SK-N-SH (cell line): ENCODE data around the gene PSD. TPM values are rescaled to one million over a fixed set of nuclear protein-coding genes. Genes with fewer than 3 reads are reported as not detected.

Source experiments
- CTCF ChIA-PET: fragments of 300-600, 350-600 bp; formaldehyde crosslinking; extraction: SDS; loops from one replicate; lab custom pipeline; 2021; lab: Yijun Ruan, JAX
- POLR2A ChIA-PET: fragments of 350-600 bp; sonication (Branson Sonifier 250); formaldehyde crosslinking; extraction: SDS; loops from one replicate; lab custom pipeline; 2020; ENCODE audit warnings: antibody characterized with exemption, inconsistent platforms; lab: Yijun Ruan, JAX
- DNase-seq: peaks from one replicate; pipeline ENCODE4 v3.0.0; 2012
- H2AFZ ChIP-seq: fragments of 200-600 bp; sonication (generic); 2 replicates; pipeline ENCODE4 v1.8.1; 2016; ENCODE audit warnings: antibody characterized with exemption, mild to moderate bottlenecking, low read depth
- H3F3A ChIP-seq: fragments of 200-600 bp; sonication (generic); replicated peaks from 2 replicates; pipeline ENCODE3; 2016; ENCODE audit warnings: antibody characterized with exemption, mild to moderate bottlenecking; ENCODE audit not compliant: insufficient read depth
- H3K27ac ChIP-seq, 2 experiments: fragments of 200-500 bp in 1 of 2; fragments of 200-600 bp in 1 of 2; sonication (Bioruptor generic) in 1 of 2; sonication (generic), shearing (Covaris generic) in 1 of 2; 2 replicates each; pipeline versions ENCODE4 v1.5.1 to v1.6.1; 2014 to 2016; ENCODE audit warnings: low read depth in 2 of 2, inconsistent platforms in 1 of 2, low read length in 1 of 2, mild to moderate bottlenecking in 1 of 2, mixed read lengths in 1 of 2
- H3K27me3 ChIP-seq: fragments of 200-600 bp; sonication (generic), shearing (Covaris generic); 2 replicates; pipeline ENCODE4 v1.6.1; 2016; ENCODE audit warnings: mixed run types; ENCODE audit not compliant: insufficient read depth
- H3K36me3 ChIP-seq, 2 experiments: fragments of 200-500 bp in 1 of 2; fragments of 200-600 bp in 1 of 2; sonication (Bioruptor generic) in 1 of 2; sonication (generic) in 1 of 2; replicated peaks in 1 of 2; 2 replicates each; pipeline versions ENCODE3 to v1.5.1; 2014 to 2016; ENCODE audit warnings: low read length in 1 of 2, mild to moderate bottlenecking in 1 of 2; ENCODE audit not compliant: insufficient read depth in 2 of 2, control insufficient read depth in 1 of 2
- H3K4me1 ChIP-seq, 2 experiments: fragments of 200-500 bp in 1 of 2; fragments of 200-600 bp in 1 of 2; sonication (Bioruptor generic) in 1 of 2; sonication (generic), shearing (Covaris generic) in 1 of 2; 2 replicates each; pipeline versions ENCODE4 v1.5.1 to v1.6.1; 2014 to 2016; ENCODE audit warnings: low read depth in 1 of 2, low read length in 1 of 2, mixed run types in 1 of 2; ENCODE audit not compliant: insufficient read depth in 2 of 2, control insufficient read depth in 1 of 2
- H3K4me2 ChIP-seq: fragments of 200-600 bp; sonication (generic), shearing (Covaris generic); 2 replicates; pipeline ENCODE4 v1.6.1; 2017; ENCODE audit warnings: mixed run types
- H3K4me3 ChIP-seq, 2 experiments: fragments of 200-500 bp in 1 of 2; fragments of 200-600 bp in 1 of 2; sonication (Bioruptor generic) in 1 of 2; sonication (generic), shearing (Covaris generic) in 1 of 2; 2 replicates each; pipeline versions ENCODE4 v1.5.1 to v1.8.1; 2014 to 2016; ENCODE audit warnings: low read depth in 2 of 2, inconsistent platforms in 1 of 2, low read length in 1 of 2, mild to moderate bottlenecking in 1 of 2, mixed read lengths in 1 of 2, moderate library complexity in 1 of 2
- H3K79me2 ChIP-seq: fragments of 200-600 bp; sonication (generic); 2 replicates; pipeline ENCODE4 v1.8.1; 2017; ENCODE audit warnings: mild to moderate bottlenecking; ENCODE audit not compliant: insufficient read depth
- H3K9ac ChIP-seq: fragments of 200-600 bp; sonication (generic); 2 replicates; pipeline ENCODE4 v1.6.1; 2017; ENCODE audit warnings: mixed run types
- H3K9me2 ChIP-seq: fragments of 200-600 bp; sonication (generic); 2 replicates; pipeline ENCODE4 v1.6.1; 2017; ENCODE audit warnings: mixed run types
- H3K9me3 ChIP-seq: fragments of 200-600 bp; sonication (generic); 2 replicates; pipeline ENCODE4 v1.6.1; 2017; ENCODE audit warnings: mixed run types, mild to moderate bottlenecking, moderate library complexity
- H4K20me1 ChIP-seq: fragments of 200-600 bp; sonication (generic); 2 replicates; pipeline ENCODE4 v1.6.1; 2017; ENCODE audit warnings: mild to moderate bottlenecking, mixed run types; ENCODE audit not compliant: insufficient read depth
- EP300 ChIP-seq, 2 experiments: IDR thresholded peaks; 2 replicates each; pipeline versions ENCODE4 v1.4.0 to v1.6.1; 2012; ENCODE audit warnings: borderline replicate concordance in 1 of 2, low read depth in 1 of 2, low read length in 1 of 2
- EZH2phosphoT487 ChIP-seq: fragments of 200-600 bp; sonication (generic); IDR thresholded peaks from 2 replicates; pipeline ENCODE4 v1.6.1; 2017; ENCODE audit warnings: low read depth, mixed run types, mild to moderate bottlenecking, antibody characterized with exemption, moderate library complexity, borderline replicate concordance
- FOSL2 ChIP-seq: IDR thresholded peaks from 2 replicates; pipeline ENCODE4 v1.4.0; 2012; ENCODE audit warnings: low read depth, mild to moderate bottlenecking, moderate library complexity, borderline replicate concordance
- FOXM1 ChIP-seq: IDR thresholded peaks from 2 replicates; pipeline ENCODE4 v1.4.0; 2012; ENCODE audit warnings: low read depth, mild to moderate bottlenecking
- GABPA ChIP-seq: IDR thresholded peaks from 2 replicates; pipeline ENCODE4 v1.4.0; 2012; ENCODE audit warnings: low read depth, mild to moderate bottlenecking
- GATA2 ChIP-seq: sonication (generic); formaldehyde crosslinking; IDR thresholded peaks from 2 replicates; pipeline ENCODE4 v1.5.0; 2020; ENCODE audit warnings: mild to moderate bottlenecking, missing genetic modification reagents
- MEF2A ChIP-seq: IDR thresholded peaks from 2 replicates; pipeline ENCODE4 v1.4.0; 2012; ENCODE audit warnings: low read depth, borderline replicate concordance
- NFIC ChIP-seq: IDR thresholded peaks from 2 replicates; pipeline ENCODE4 v1.4.0; 2012; ENCODE audit warnings: borderline replicate concordance
- NRF1 ChIP-seq: IDR thresholded peaks from 2 replicates; pipeline ENCODE4 v1.6.1; 2012; ENCODE audit warnings: low read depth, mild to moderate bottlenecking, low read length
- POLR2AphosphoS5 ChIP-seq: IDR thresholded peaks from 2 replicates; pipeline ENCODE4 v1.6.1; 2012; ENCODE audit warnings: low read depth, low read length
- TAF1 ChIP-seq: IDR thresholded peaks from 2 replicates; pipeline ENCODE4 v1.6.1; 2012; ENCODE audit warnings: low read depth, mild to moderate bottlenecking, low read length, moderate library complexity, borderline replicate concordance
- TCF12 ChIP-seq: IDR thresholded peaks from 2 replicates; pipeline ENCODE4 v1.4.0; 2012
- TEAD4 ChIP-seq: IDR thresholded peaks from 2 replicates; pipeline ENCODE4 v1.4.0; 2012; ENCODE audit warnings: mild to moderate bottlenecking, borderline replicate concordance; ENCODE audit not compliant: insufficient read depth
- WGBS: methylation state at CpG from one replicate; pipeline ENCODE4 v1.1.6; 2017; ENCODE audit warnings: low lambda C conversion rate; 5-methylcytosine and 5-hydroxymethylcytosine counted together
- polyA plus RNA-seq, 3 experiments: library from polyadenylated mRNA; depleted of rRNA; stranded (reverse); fragments of >200 nt; gene quantifications; 2 replicates each; pipeline ENCODE4 v1.2.3, GENCODE V29; 2012
- TF ChIP-seq, protein P1 (sequence below): IDR thresholded peaks from 2 replicates; pipeline ENCODE4 v1.4.0; 2012; ENCODE audit warnings: low read depth, borderline replicate concordance
- TF ChIP-seq, protein P2 (sequence below): fragments of 200-600 bp; sonication (generic); IDR thresholded peaks from 2 replicates; pipeline ENCODE4 v1.6.1; 2017; ENCODE audit warnings: antibody characterized with exemption, mild to moderate bottlenecking, moderate library complexity
- TF ChIP-seq, protein P3 (sequence below): IDR thresholded peaks from 2 replicates; pipeline ENCODE4; 2012
- TF ChIP-seq, protein P4 (sequence below): IDR thresholded peaks from 2 replicates; pipeline ENCODE4 v1.4.0; 2012; ENCODE audit warnings: low read depth, borderline replicate concordance

PSD gene
- polyA plus RNA-seq, 1 of the 3 experiments (the other 2 are of a cell fraction) = 0.97 TPM

DNA sequence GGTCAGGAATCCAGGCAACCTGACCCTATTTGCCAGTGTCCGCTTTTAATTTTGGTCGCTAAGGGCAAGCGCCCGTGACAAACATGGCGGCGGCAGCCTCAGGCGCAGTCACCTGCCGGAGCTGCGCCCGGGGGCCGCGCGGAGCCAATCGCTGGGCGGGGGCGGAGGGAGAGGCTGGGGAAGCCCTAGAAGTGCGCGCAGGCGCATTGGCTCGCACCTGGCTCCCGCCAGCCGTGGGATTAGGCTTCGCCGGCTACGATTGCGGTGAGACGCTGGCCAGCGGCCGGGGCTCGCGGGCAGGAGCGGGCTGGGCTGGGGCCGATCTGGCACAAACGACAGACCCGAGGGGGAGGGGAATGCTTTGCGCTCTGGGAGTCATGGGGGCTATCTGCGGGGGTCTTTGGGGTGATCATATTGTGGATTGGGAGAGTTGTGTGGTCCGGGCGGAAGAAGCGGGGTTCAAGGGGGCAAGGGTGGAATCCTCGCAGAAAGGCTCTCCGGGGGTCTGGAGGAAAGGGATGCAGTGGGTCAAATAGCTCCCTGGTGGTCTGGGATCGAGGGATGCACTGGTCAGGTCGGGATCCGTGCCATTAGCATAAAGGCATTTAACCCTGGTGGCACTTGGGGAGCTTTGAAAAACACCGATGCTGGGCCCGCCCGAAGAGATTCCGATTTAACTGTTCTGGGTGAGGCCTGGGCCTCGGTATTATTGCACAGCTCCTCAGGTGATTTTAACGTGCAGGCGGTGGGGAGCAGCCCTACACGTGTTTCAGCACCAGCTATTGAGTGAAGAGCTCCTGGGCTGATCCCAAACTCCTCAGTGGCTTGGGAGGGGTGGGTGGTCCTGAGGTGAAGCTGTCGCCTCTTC, 42.8 kb upstream of the PSD start (continued):
- TF ChIP-seq, protein P1, sequence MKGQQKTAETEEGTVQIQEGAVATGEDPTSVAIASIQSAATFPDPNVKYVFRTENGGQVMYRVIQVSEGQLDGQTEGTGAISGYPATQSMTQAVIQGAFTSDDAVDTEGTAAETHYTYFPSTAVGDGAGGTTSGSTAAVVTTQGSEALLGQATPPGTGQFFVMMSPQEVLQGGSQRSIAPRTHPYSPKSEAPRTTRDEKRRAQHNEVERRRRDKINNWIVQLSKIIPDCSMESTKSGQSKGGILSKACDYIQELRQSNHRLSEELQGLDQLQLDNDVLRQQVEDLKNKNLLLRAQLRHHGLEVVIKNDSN = peak; percentile 91
- peak; percentile 30; the same call in 1 of the 2 replicates for TF ChIP-seq GABPA
- TF ChIP-seq, protein P2, sequence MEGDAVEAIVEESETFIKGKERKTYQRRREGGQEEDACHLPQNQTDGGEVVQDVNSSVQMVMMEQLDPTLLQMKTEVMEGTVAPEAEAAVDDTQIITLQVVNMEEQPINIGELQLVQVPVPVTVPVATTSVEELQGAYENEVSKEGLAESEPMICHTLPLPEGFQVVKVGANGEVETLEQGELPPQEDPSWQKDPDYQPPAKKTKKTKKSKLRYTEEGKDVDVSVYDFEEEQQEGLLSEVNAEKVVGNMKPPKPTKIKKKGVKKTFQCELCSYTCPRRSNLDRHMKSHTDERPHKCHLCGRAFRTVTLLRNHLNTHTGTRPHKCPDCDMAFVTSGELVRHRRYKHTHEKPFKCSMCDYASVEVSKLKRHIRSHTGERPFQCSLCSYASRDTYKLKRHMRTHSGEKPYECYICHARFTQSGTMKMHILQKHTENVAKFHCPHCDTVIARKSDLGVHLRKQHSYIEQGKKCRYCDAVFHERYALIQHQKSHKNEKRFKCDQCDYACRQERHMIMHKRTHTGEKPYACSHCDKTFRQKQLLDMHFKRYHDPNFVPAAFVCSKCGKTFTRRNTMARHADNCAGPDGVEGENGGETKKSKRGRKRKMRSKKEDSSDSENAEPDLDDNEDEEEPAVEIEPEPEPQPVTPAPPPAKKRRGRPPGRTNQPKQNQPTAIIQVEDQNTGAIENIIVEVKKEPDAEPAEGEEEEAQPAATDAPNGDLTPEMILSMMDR = no peak
- TF ChIP-seq, protein P3, sequence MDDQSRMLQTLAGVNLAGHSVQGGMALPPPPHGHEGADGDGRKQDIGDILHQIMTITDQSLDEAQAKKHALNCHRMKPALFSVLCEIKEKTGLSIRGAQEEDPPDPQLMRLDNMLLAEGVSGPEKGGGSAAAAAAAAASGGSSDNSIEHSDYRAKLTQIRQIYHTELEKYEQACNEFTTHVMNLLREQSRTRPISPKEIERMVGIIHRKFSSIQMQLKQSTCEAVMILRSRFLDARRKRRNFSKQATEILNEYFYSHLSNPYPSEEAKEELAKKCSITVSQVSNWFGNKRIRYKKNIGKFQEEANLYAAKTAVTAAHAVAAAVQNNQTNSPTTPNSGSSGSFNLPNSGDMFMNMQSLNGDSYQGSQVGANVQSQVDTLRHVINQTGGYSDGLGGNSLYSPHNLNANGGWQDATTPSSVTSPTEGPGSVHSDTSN = no peak
- TF ChIP-seq POLR2AphosphoS5 = 0 out of 2 replicates have a peak, but pooled peaks have one; percentile 23
- peak; percentile 76 for TF ChIP-seq NRF1
- no peak for TF ChIP-seq GATA2 (CRISPR knock-in tag)
- TF ChIP-seq MEF2A = no peak
- no peak for TF ChIP-seq FOSL2

DNA sequence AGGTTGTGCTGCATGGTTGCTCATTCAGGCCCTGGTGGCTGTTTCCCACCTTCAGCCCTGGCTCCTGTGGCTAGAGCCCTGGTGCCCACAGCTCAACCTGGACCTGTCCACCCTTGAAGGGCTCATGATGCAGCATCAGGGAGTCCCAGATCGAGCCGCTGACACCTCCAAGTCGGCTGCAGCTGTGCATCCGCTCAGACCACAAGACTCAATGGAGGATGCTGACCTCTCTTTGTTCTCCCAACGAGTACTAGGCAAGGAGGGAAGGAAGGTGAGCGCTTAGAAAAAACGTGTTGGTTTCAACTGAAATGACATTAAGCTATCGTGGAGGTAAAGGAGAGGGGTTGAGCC, 42.2 kb upstream of the PSD start:
- WGBS = 32% methylated on average over 8 of the region's 8 CpGs
- no peaks in the 10 kb centered on the region for H3K27me3 ChIP-seq
- peak overlapping the region in 1 of 2 experiments; percentile 58; a peak in 1 of 4 replicates for H3K27ac ChIP-seq
- H4K20me1 ChIP-seq = no peaks in the 10 kb centered on the region
- H3K4me1 ChIP-seq = peaks cover 0 to 10% of the 10 kb centered on the region in 2 experiments; a peak in 1 of 4 replicates
- DNase-seq = no peak
- ChIA-PET CTCF (interaction anchor here (0.9 to 3.9 kb wide), 11 partner anchors 9 to 306 kb away, joined by 3 to 27 read pairs (median 4); partner anchors contain the start of genes C10orf95 and CUEDC2), POLR2A (interaction anchor here (0.6 to 2.8 kb wide), 6 partner anchors 9 to 41 kb away, joined by 3 to 27 read pairs (median 4); partner anchors contain the start of genes C10orf95, CUEDC2 and FBXL15)
- H3K9me2 ChIP-seq = no peaks in the 10 kb centered on the region
- peak overlapping the region; percentile 81 for H2AFZ ChIP-seq
- peak overlapping the region; percentile 94 for H3K4me2 ChIP-seq
- H3K36me3 ChIP-seq = no peaks in the 10 kb centered on the region
- H3K4me3 ChIP-seq = peak overlapping the region; percentile 55 to 74
- 0 out of 2 replicates have a peak overlapping the region, but pooled peaks have one; percentile 52 for H3K9ac ChIP-seq
- H3K9me3 ChIP-seq = no peaks in the 10 kb centered on the region
- peaks cover 5% of the 10 kb centered on the region for H3F3A ChIP-seq
- no peaks in the 10 kb centered on the region for H3K79me2 ChIP-seq
- TF ChIP-seq NFIC (no peak), MEF2A (no peak), NRF1 (no peak), FOXM1 (no peak), EZH2phosphoT487 (no peak), TAF1 (no peak), GABPA (no peak), TCF12 (no peak), EP300 (IDR thresholded peaks at IDR 0.05; ENCODE audit: borderline replicate concordance in 1 of 2, low read depth in 1 of 2, low read length in 1 of 2) (no peak), TEAD4 (no peak)
- TF ChIP-seq, protein P4, sequence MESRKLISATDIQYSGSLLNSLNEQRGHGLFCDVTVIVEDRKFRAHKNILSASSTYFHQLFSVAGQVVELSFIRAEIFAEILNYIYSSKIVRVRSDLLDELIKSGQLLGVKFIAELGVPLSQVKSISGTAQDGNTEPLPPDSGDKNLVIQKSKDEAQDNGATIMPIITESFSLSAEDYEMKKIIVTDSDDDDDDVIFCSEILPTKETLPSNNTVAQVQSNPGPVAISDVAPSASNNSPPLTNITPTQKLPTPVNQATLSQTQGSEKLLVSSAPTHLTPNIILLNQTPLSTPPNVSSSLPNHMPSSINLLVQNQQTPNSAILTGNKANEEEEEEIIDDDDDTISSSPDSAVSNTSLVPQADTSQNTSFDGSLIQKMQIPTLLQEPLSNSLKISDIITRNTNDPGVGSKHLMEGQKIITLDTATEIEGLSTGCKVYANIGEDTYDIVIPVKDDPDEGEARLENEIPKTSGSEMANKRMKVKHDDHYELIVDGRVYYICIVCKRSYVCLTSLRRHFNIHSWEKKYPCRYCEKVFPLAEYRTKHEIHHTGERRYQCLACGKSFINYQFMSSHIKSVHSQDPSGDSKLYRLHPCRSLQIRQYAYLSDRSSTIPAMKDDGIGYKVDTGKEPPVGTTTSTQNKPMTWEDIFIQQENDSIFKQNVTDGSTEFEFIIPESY = no peak
- TF ChIP-seq, protein P3 = no peak
- TF ChIP-seq, protein P2 = no peak
- TF ChIP-seq, protein P1 = no peak
